ENCODE data around the gene PPP1R12B.
"Not testable (repeated sequence)": the region's sequence is repeated elsewhere in the genome, so short reads cannot be mapped to it uniquely, and the experiment has no call there.

PPP1R12B gene

DNA sequence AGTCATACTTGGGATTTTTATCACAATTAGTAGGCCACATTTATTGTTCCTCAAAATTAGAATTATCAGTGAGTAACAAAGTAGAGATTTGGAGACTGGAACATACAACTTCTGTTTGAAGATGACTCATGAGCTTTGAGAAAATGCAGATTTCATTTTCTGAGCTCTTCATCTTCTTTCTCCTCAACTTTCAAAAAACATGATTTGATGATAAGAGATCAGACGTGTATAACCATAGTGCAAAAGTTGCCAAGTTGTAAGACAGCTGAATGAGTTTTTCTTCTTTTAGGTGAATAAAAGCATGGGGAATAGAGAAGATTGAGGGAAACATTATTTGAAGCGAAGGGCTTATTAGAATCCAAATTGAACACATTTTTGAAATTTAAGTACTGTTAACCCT lies 58.4 kb downstream of the PPP1R12B start:
- DNase-seq: not testable (repeated sequence)

DNA sequence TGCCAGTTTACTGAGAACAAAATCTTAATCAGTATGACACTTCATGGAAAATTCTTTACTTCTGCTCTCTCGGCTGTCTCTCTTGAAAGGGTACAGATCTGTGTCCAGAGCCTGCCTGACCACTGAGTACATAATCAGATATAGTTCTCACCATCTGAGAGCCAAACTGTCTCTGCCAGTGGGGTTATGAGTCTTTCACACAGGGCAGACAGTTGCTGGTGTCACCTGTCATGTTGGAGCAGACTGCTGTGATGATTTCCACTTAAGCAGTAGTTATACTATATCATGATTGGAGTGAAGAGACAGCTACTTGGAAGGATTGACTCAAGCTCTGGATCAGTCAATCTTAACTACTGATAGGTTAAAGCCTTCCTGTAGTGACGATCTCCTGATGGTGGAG lies 58.9 kb downstream of the PPP1R12B start:
- not testable (repeated sequence) for DNase-seq

DNA sequence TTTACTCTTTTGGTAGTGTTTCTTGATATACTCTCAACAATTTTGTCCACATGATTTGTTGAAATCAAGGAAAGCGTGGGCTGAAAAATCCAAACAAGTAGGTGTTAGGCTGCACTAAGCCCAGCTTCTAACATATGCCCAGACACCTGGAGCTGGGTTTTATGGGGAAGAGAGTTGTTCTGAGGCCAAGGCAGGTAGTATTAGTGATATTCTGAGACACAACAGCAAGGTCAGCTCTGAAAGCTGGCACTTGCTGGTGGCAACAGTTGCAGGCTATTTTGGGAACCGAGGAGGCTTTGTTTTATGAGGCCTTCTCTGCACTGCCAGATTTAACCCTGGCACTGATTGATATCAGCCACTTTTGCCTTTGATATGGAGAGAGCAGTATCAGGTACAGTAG lies 61.8 kb downstream of the PPP1R12B start:
- not testable (repeated sequence) for DNase-seq

DNA sequence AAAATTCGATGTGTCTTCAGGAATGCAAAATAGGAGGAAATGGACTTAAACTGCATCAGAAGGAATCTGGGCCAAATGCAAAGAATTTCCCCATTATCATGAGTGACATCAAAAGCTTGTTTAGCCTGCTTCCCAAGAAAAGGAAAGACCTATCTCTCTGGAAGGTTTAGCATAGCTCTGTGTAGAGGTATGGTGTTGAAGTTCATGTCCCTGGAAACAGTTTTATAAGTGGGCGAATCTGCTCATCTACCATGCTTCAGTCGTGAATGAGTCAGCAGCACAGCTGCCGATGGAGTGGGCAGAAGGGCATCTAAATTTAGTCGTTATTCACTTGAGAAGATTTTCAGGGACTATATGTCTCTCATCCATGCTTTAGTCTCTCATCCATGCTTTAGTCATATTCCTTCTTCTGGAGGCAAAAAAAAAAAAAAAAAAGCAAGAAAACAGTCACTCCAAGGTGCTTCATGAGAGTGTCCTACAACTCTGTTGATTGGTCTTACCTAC lies 62.4 kb downstream of the PPP1R12B start:
- not testable (repeated sequence) for DNase-seq

DNA sequence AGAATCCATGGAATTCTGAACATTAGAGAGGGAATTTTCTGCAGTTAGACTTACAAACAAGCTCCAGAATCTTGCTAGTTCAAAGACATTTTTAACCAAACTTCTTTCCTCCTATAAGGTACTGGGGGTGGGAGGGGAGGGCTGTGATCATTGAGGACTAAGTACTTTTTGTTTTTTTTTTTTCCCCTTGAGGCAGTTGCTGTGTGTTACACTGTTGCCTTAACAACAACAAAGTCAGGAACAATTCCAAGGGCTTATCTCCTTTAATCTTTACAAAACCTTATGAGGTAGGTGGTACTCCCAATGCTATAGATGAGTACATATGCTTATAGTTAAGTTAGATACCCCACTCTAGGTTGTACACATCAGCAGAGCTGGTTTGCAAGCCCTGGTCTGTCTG lies 62.9 kb downstream of the PPP1R12B start:
- DNase-seq: no peak

DNA sequence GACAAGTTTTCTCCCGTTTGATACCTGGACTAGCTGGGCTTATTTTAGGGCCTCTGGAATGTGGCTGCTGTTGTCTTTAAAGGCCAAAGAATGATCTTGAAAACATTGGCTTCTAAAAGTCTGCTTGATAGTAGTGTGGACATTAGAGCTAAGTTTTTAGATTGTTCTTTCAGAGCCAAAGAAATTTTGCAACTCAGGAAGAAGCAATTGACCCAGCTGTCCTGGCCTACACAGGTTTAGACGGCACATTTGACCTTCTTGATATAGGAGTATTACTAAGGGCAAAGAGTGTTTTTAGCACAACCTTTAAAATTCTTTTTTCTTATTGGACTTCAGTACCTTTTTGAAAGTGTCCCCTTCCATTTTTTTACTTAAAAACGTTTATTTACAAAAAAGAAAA lies 63.9 kb downstream of the PPP1R12B start:
- DNase-seq: not testable (repeated sequence)

DNA sequence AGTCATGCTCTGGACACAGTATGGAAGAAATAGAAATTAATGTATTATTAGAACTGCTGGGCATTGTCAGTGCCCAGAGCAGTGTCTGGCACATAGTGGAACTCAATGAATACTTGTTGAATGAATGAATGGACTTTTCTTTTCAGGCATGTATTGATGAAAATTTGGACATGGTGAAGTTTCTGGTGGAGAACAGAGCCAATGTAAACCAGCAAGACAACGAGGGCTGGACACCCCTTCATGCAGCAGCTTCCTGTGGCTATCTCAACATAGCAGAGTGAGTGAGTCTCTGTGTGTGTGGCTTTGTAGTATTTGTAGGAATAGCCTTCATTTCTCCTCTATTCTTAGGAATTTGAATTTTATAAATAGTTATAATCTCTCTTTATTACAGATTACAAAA lies 68.1 kb downstream of the PPP1R12B start:
- no peak for DNase-seq

DNA sequence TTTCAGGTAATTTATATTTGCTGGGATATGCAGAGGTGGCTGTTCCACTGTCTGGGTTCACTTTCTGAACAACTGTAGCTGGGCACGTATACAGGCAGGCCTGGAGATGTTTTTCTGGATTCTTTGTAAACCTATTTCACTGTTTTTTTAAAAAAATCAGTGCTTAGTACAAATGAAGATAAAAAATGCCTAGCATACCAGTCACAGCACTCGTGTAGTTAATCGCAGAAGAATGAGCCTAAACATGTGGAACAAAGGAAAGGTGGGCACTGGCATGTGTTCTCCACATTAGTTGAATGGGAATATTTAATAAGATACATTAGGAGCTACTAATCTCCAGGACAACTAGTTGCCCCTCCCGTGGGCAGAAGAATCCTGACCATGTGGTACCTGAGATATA lies 68.6 kb downstream of the PPP1R12B start:
- not testable (repeated sequence) for DNase-seq

DNA sequence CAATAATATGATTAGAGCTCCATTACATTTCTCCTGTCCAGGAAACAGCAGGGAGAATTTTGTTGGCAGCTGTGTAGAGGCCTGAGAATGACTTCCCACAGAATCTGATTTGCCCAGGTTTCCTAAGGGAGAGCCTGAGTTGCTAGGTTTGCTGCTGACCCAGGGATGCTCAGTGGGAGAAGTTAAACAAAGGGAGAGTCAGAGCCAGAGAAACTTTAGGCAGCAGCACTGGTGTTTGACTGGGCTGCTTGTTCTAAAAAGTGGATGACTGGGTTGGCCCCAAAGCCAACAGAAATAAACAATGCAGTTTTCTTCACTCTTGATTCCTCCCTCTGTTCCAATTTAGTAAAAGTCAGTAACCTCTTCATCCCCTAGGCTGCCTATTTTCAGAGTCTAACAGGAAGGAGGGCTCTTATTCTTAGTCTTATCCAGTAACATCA lies 69.3 kb downstream of the PPP1R12B start:
- not testable (repeated sequence) for DNase-seq

DNA sequence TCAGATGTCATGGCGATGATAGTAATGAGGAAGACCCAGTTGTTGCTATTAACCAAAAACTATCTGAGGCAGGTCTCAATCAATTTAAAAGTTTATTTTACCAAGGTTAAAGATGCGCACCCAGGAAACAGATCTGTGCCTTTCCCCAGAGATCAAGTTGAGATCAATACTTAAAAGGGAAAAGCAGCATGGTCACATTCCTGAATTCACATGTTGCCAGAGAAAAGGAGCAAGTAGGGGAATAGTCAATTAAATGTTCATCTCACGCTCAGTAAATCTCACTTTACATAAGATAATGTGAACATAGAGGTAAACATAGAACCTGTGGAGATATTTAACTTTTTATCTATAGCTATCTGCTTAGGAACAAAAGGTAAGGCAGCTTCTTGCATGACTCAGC lies 71.2 kb downstream of the PPP1R12B start:
- not testable (repeated sequence) for DNase-seq

DNA sequence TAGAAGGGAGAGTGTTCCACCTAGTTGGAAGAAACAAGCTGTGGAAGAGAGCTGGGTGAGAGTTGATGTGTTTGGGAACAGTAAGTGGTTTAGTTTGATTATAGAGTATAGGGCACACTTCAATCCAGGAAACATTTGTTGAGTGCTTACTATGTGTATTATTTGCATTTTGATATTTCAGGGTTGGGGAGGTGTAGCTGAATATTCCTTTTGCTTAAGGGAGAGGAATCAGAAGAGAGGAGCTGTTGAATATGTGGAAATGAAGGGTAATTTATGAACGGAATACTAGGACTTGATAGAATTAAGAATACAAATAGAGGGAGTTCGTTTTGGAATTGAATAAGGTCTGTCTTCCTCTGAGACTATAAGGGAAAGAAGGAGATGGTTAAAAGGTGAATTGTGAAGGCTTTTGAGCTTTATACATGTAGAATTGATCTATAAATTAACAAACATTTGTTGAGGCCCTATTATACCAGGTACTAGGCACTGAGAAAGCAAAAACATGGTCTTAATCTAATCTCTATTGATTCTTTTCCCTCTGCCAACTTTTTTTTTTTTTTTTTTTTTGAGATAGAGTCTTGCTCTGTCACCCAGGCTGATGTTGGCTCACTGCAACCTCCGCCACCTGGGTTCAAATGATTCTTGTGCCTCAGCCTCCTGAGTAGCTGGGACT lies 72.1 kb downstream of the PPP1R12B start:
- not testable (repeated sequence) for DNase-seq

DNA sequence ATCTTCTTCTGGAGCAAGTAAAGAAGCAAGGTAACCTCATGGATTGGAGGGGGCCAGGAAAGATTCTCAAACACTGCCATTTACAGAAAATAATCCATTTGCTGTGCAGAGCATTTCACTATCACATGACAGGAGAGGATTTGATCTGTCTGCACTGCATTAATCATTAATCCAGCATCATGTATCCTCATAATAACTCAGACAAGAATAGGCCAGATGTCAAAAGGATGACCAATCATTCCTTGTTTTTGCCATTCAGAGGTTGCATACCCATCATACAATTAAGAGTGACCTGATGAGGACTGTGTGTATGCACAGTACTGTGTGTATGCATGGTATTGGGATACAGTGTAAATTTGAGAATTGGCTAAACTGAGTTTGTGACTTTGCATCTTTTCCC lies 74.2 kb downstream of the PPP1R12B start:
- DNase-seq: not testable (repeated sequence)

DNA sequence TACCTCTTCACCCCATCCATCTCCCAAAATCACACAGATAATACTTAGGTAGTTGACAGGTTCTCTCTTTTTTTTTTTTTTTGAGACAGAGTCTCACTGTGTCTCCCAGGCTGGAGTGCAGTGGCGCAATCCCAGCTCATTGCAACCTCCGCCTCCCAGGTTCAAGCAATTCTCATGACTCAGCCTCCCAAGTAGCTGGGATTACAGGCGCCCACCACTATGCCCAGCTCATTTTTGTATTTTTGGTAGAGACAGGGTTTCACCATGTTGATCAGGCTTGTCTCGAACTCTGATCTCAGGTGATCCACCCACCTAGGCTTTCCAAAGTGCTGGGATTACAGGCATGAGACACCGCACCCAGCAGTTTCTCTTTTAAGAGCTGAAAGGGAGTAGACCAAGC lies 75.8 kb downstream of the PPP1R12B start:
- not testable (repeated sequence) for DNase-seq

DNA sequence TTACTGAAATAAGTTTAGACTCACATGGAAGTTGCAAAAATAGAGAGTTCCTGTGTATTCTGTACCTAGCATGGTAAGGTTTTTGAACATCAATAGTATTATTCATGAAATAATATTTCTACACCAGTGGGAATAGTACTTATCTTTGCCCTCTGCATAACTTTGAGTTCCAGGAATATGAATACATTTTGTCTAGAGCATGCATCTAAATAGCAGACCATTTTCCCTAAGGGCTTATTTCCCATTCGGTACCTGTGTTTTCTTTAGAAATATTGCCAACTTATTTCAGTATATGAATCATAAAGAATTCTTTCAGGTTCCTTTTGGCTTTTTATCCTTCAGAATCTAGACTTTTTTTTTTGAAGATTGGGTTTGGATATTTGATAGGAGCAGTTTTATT lies 81.6 kb downstream of the PPP1R12B start:
- DNase-seq: not testable (repeated sequence)

DNA sequence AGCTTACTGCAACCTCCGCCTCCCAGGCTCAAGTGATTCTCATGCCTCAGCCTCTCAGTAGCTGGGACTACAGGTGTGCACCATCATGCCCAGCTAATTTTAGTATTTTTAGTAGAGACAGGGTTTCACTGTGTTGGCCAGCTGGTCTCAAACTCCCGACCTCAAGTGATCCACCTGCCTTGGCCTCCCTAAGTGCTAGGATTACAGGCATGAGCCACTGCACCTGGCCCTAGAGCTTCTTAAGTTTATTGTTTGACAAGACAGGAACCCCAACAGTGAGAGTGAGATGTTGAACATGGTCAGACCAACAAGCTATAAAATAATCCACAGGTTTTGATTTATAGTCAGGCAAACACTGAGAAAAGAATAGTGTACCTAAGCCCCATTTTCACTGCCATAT lies 83.8 kb downstream of the PPP1R12B start:
- DNase-seq: not testable (repeated sequence)

DNA sequence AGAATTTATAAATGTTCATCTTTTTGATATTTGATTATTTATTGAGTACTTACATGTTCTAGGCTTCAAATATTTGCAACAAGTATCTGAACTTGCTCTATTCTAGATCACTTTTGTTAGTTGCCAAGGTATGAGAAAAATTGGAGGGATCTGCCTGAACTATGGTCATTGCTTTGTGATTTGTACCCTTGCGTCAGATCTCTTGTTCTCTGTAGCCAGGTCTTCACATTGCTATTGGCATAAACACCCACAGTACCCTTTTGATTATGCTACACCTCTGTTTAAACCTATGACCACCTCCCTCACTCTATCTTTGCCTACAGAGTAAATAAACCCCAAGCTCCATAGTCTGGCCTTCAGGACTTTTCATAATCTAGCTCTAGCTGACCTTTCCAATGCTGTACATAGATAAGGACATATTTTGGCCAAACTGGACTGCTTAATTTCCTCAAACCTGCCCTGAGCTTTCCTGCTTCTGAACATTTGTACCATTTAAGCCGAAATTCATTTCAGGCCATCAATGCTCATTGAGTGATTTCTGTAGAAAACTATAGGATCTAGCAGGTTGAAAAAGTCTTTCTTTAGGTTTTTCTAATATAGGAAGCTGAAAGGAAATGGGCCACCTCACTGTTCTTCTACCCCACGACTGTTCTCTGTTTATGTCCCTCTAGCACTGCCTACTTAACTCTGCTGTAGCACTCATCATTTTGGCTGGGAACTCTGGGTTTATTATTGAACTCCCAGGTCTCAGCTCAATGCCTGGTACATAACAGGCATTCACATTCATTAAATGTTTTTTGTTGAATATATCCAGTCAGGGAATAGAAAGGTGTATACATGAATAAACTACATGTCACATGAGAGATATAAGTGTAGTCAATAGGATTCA lies 84.9 kb downstream of the PPP1R12B start:
- no peak for DNase-seq

DNA sequence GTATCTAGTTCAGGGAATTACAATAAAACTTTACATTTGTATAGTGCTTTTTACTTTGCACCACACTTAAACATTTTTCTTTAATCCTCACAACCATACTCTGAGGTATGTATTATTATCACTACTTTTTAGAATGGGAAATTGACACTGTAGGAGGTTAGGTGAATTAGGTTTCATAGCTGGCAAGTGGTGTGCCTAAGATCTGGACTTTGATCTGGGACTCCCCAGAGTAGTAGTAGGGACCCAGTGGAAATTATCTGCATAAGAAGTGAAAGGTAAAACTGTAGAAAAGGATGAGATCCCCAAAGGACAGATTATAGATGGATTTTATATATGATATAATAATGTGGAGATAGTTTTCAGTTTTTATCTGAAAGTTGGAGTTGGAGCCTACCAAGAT lies 85.6 kb downstream of the PPP1R12B start:
- DNase-seq: no peak

DNA sequence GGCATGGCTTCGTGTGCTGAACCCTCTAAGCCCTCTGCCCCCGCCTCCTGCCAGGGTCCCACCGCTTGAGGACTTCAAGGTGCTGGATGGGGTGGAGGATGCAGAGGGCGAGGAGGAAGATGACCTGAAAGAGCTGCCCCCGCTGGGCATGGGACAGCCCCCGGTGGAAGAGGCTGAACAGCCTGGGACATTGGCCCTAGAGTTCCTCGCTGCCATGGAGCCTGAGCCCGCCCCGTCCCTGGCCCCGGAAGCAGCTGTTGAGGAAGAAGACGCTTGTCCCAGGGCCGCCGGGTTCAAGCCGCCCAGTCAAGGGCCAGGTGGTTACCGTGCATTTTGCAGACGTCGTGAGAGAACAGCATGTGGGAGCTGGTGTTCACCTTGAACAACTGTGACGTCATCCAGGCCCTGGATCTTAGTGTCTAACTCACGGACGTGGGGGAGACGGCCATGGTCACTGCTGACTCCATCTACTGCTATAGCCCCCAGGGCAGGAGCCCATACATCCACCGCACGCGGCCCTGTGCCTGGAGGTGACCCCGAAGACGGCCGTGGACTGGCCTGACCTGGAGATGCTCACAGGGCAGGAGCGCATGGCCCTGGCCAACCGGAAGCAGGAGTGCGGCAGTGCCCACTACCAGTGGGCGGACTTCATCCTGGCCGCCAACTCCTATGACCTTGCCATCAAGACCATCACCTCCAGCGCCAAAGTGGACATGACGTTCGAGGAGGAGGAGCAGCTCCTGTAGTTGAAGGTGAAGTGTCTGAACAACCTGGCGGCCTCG lies 90.1 kb downstream of the PPP1R12B start:
- DNase-seq: no peak

DNA sequence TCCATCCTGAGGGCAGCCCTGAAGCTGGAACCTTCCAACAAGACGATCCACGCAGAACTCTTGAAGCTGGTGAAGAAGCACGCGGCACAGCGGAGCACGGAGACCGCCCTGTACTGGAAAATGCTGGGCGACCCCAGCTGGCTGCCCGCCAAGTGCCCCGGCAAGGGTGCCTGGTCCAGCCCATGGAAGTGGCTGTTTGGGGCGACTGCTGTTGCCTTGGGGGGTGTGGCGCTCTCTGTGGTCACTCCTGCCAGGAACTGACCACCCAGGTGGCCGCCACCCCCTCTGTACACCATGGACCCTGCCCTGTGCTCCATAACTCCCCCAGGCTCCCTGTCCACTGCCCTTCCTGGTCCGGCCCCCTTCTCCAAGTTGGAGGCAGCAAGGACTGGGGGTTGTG lies 90.8 kb downstream of the PPP1R12B start:
- DNase-seq: no peak

DNA sequence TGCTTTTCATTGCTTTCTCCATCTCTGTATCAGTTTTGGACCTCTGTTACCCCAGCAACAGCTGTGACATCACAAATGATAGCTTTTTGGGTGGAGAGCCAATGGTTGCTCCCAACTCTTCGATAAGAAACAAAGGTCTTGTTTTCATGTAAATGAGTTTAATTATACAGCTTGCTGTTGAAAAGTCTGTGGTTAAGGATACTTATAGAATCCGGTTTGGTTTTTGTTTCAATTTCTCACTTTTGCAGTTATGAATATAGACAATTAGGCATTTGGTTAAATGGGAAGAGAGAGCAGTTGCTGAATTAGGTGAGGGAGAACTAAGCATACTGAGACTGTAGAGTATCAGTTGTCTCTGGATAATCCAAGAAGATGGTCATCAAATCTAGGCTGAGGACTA lies 99.6 kb downstream of the PPP1R12B start:
- not testable (repeated sequence) for DNase-seq

DNA sequence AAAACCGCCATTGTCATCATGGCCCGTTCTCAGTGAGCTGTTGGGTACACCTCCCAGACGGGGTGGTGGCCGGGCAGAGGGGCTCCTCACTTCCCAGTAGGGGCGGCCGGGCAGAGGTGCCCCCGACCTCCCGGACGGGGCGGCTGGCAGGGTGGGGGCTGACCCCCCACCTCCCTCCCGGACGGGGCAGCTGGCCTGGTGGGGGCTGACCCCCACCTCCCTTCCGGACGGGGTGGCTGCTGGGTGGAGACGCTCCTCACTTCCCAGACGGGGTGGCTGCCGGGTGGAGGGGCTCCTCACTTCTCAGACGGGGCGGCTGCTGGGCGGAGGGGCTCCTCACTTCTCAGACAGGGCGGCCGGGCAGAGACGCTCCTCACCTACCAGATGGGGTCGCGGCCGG lies 103.1 kb downstream of the PPP1R12B start:
- not testable (repeated sequence) for DNase-seq

DNA sequence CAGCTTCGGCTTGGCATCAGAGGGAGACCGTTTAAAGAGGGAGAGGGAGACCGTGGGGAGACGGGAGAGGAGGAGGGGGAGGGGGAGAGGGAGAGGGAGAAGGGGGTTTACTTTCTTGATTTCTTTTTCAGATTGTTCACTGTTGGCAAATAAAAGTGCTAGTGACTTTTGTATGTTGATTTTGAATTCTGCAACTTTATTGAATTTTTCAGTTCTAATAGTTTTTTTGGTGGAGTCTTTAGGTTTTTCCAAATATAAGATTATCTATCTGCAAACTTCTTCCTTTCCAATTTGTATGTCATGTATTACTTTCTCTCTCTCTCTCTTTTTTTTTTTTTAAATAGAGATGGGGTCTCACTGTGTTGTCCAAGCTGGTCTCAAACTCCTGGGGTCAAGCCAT lies 104.0 kb downstream of the PPP1R12B start:
- DNase-seq: no peak

Data from NCI-H1930 (cell line).